PC-9 (cell line): Measurements from ENCODE around the gene OGA. TPM values are rescaled to one million over a fixed set of nuclear protein-coding genes. Genes with fewer than 3 reads are reported as not detected.

Source experiments
- BruUV-seq: library from RNA; stranded (reverse); fragments of 400-500 nt; replicated peaks from 2 replicates; lab custom pipeline; 2021; lab: Mats Ljungman, UMichigan
- CTCF ChIA-PET: fragments of 300-600 bp; sonication (Branson Sonifier 250); formaldehyde crosslinking; loops from one replicate; lab custom pipeline; 2022; ENCODE audit warnings: antibody characterized with exemption; lab: Charles Lee
- POLR2A ChIA-PET: fragments of 300-600 bp; sonication (Branson Sonifier 250); formaldehyde crosslinking; loops from one replicate; lab custom pipeline; 2022; ENCODE audit warnings: antibody characterized with exemption; ENCODE audit not compliant: unreplicated experiment; lab: Charles Lee
- DNase-seq, 2 experiments: peaks; one replicate each; pipeline versions ENCODE4 v3.0.0 to v3.0.0-alpha.2; 2015 to 2022; ENCODE audit warnings: mixed read lengths in 1 of 2
- H2AFZ ChIP-seq: fragments of 200-600 bp; sonication (generic); 2 replicates; pipeline ENCODE4 v1.8.1; 2017; ENCODE audit warnings: antibody characterized with exemption
- H3F3A ChIP-seq: fragments of 200-600 bp; sonication (generic); 2 replicates; pipeline ENCODE4 v1.8.1; 2017; ENCODE audit warnings: antibody characterized with exemption, mild to moderate bottlenecking, low read depth; ENCODE audit not compliant: insufficient read depth
- H3K27ac ChIP-seq: fragments of 200-600 bp; sonication (generic); 2 replicates; pipeline ENCODE4 v1.6.1; 2016; ENCODE audit warnings: mixed run types
- H3K27me3 ChIP-seq: fragments of 200-600 bp; sonication (generic); 2 replicates; pipeline ENCODE4 v1.6.1; 2016; ENCODE audit warnings: low read depth, mixed run types; ENCODE audit not compliant: insufficient read depth
- H3K36me3 ChIP-seq: fragments of 200-600 bp; sonication (generic); 2 replicates; pipeline ENCODE4 v1.6.1; 2016; ENCODE audit warnings: low read depth, mixed run types
- H3K4me1 ChIP-seq: fragments of 200-600 bp; sonication (generic); replicated peaks from 2 replicates; pipeline ENCODE4 v1.6.1; 2016; ENCODE audit warnings: mixed run types; ENCODE audit not compliant: insufficient read depth
- H3K4me2 ChIP-seq: fragments of 200-600 bp; sonication (generic); 2 replicates; pipeline ENCODE4 v1.6.1; 2017; ENCODE audit warnings: mixed run types
- H3K4me3 ChIP-seq: fragments of 200-600 bp; sonication (generic); 2 replicates; pipeline ENCODE4 v1.6.1; 2016; ENCODE audit warnings: mixed run types
- H3K79me2 ChIP-seq: fragments of 200-600 bp; sonication (generic); 2 replicates; pipeline ENCODE4 v1.6.1; 2017; ENCODE audit warnings: low read depth, mixed run types
- H3K9me2 ChIP-seq: fragments of 200-600 bp; sonication (generic); 2 replicates; pipeline ENCODE4 v1.8.1; 2017; ENCODE audit warnings: mild to moderate bottlenecking; ENCODE audit not compliant: insufficient read depth
- H3K9me3 ChIP-seq: fragments of 200-600 bp; sonication (generic); 2 replicates; pipeline ENCODE4 v1.8.1; 2016; ENCODE audit warnings: low read depth; ENCODE audit not compliant: insufficient read depth
- H4K20me1 ChIP-seq: fragments of 200-600 bp; sonication (generic); 2 replicates; pipeline ENCODE4 v1.8.1; 2017; ENCODE audit not compliant: insufficient read depth
- CTCF ChIP-seq: fragments of 200-600 bp; sonication (generic); conservative IDR thresholded peaks from 2 replicates; pipeline ENCODE4 v1.6.1; 2017; ENCODE audit warnings: mixed run types, antibody characterized with exemption, mild to moderate bottlenecking, moderate library complexity
- EZH2 ChIP-seq: fragments of 200-600 bp; sonication (generic); IDR thresholded peaks from 2 replicates; pipeline ENCODE4 v1.8.0; 2017; ENCODE audit warnings: antibody characterized with exemption, low read depth
- intact Hi-C: fragments of 100-400 bp; cut with micrococcal nuclease; formaldehyde crosslinking; loops from one replicate; pipeline ENCODE4 v1.10.0; 2022; ENCODE audit not compliant: unreplicated experiment
- total RNA-seq: library from RNA; stranded (reverse); gene quantifications from 2 replicates; pipeline ENCODE4 v1.2.3, GENCODE V29; 2021

Gene OGA
- total RNA-seq, 1 experiment from 2014 or later, result 82.0 TPM

GRCh38 chr10:101782811-101783735 lies 35.2 kb downstream of the OGA start, which contains the start of gene NPM3:
TSS of gene NPM3 (minus strand) at chr10:101783446. CDS start at chr10:101783390, 56 bp downstream.
- DNase-seq, result peak; percentile 56 to 66
- peaks cover 3% of the 10 kb centered on the region; the same call in 1 of the 2 replicates for H4K20me1 ChIP-seq

GRCh38 chr10:101781984-101782810 lies 36.0 kb downstream of the OGA start:
- peak overlapping the region; percentile 79 for H3K4me2 ChIP-seq
- intact Hi-C loops, result loop anchor here (1.0 to 10.0 kb wide), 3 partner anchors 180 to 567 kb away; no protein-coding TSS in a partner anchor
- H3K27me3 ChIP-seq, result no peaks in the 10 kb centered on the region
- peaks cover 11% of the 10 kb centered on the region; the same call in 1 of the 2 replicates for H3K4me1 ChIP-seq
- H4K20me1 ChIP-seq, result peaks cover 3% of the 10 kb centered on the region; the same call in 1 of the 2 replicates
- BruUV-seq, result no TSS peak
- H3K27ac ChIP-seq, result no peak overlapping the region
- no peaks in the 10 kb centered on the region for H3K36me3 ChIP-seq
- peak overlapping the region; percentile 98 for H2AFZ ChIP-seq
- no peak for TF ChIP-seq CTCF
- TF ChIP-seq EZH2, result no peak
- peak overlapping the region; percentile 88 for H3K4me3 ChIP-seq
- no peak for DNase-seq
- H3K9me2 ChIP-seq, result no peaks in the 10 kb centered on the region
- H3K9me3 ChIP-seq, result no peaks in the 10 kb centered on the region
- CTCF ChIA-PET, result interaction anchor here (0.9 to 1.5 kb wide), 4 partner anchors 177 to 568 kb away, joined by 3 to 19 read pairs (median 3); no protein-coding TSS in a partner anchor
- H3F3A ChIP-seq, result peaks cover 21% of the 10 kb centered on the region
- peaks cover 10% of the 10 kb centered on the region; the same call in 1 of the 2 replicates for H3K79me2 ChIP-seq
- POLR2A ChIA-PET, result no interaction called here

More at GRCh38 chr10:101782811-101783735, 35.2 kb downstream of the OGA start, which contains the start of gene NPM3:
- Histone ChIP-seq H3K4me1 (peaks cover 11% of the 10 kb centered on the region; the same call in 1 of the 2 replicates), H3K27ac (no peak within 1 kb of the TSS), H3F3A (peaks cover 25% of the 10 kb centered on the region), H3K79me2 (peaks cover 10% of the 10 kb centered on the region; the same call in 1 of the 2 replicates), H3K9me3 (no peaks in the 10 kb centered on the region), H3K27me3 (no peaks in the 10 kb centered on the region), H3K36me3 (no peaks in the 10 kb centered on the region), H3K4me3 (peak within 1 kb of the TSS; percentile 88), H3K9me2 (no peaks in the 10 kb centered on the region), H2AFZ (peak within 1 kb of the TSS; percentile 98), H3K4me2 (peak within 1 kb of the TSS; percentile 79)
- ChIA-PET CTCF (interaction anchor here (0.6 to 1.1 kb wide), 3 partner anchors 18 to 569 kb away, joined by 3 to 5 read pairs (median 3); no protein-coding TSS in a partner anchor), POLR2A (interaction anchor here (0.6 kb wide), 1 partner anchor 221 kb away, joined by 3 read pairs; no protein-coding TSS in a partner anchor)
- intact Hi-C loops, result loop anchor here (10.0 kb wide), 1 partner anchor 328 kb away; no protein-coding TSS in a partner anchor
- BruUV-seq, result TSS peak; percentile 25
- no peak for TF ChIP-seq CTCF
- no peak for TF ChIP-seq EZH2
